ENCODE measurements around the gene EMC8.

EMC8 gene

GRCh38 chr16:85733839-85734170, 65.5 kb downstream of the EMC8 start:
- no peak for DNase-seq (ENCODE audit: extremely low read depth in 1 of 2, low read depth in 1 of 2)

DNA sequence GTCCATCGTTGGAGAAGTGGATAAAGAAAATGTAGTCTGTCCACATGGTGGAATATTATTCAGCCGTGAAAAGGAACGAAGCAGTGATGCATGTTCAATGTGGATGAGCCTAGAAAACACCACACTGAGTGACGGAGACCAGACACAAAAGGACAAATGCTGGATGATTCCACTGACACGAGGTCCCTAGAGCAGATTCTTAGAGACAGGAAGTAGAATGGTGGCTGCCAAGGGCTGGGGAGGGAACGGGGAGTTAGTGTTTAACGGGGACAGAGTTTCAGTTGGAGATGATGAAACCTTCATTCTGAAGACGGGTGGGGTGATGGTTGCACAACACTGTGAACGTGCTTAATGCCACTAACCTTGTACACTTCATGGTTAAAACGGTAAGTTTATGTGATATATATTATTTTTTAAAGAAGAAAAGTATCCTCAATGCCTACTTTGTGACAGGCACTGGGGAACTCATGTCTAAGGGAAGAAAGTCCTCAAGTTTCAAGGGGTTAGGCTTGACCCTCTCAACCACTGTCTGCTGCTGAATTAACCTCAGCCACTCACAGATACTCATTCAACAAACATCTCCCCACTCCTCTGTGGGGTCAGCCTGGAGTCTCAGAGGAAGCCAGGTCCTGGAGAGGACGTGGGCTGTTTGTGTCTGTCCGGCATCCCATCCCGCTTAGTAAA, 66.0 kb downstream of the EMC8 start:
- DNase-seq (ENCODE audit: extremely low read depth in 1 of 2, low read depth in 1 of 2) = no peak

- no peak for DNase-seq (ENCODE audit: extremely low read depth in 1 of 2, low read depth in 1 of 2)
These were observed 68.2 kb downstream of the EMC8 start for GRCh38 chr16:85731179-85731578.

DNA sequence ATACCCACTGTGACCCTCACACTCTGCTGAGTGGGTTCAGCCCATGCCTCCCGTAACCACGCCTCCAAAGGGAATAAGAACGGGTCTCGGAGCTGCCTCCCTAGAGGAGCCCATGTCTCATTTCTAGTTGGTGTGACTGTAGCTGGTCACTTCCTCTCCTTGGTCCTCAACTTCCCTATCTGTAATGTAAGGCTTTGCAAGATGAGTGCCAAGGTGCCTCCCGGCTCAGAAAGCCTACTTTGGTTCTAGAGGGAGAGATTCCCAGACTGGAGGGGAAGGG, 69.2 kb downstream of the EMC8 start:
- DNase-seq (ENCODE audit: extremely low read depth in 1 of 2, low read depth in 1 of 2) = no peak

- DNase-seq (ENCODE audit: extremely low read depth in 1 of 2, low read depth in 1 of 2) = no peak
These were observed 69.7 kb downstream of the EMC8 start for GRCh38 chr16:85729452-85730185.

- DNase-seq (ENCODE audit: extremely low read depth in 1 of 2, low read depth in 1 of 2) = no peak
These were observed 70.5 kb downstream of the EMC8 start for GRCh38 chr16:85728879-85729278.
